ENCODE results near the gene OSCP1. TPM values are rescaled to one million over a fixed set of nuclear protein-coding genes. Genes with fewer than 3 reads are reported as not detected.
"Not testable (repeated sequence)": the region's sequence is repeated elsewhere in the genome, so short reads cannot be mapped to it uniquely, and the experiment has no call there.

Gene OSCP1, protein sequence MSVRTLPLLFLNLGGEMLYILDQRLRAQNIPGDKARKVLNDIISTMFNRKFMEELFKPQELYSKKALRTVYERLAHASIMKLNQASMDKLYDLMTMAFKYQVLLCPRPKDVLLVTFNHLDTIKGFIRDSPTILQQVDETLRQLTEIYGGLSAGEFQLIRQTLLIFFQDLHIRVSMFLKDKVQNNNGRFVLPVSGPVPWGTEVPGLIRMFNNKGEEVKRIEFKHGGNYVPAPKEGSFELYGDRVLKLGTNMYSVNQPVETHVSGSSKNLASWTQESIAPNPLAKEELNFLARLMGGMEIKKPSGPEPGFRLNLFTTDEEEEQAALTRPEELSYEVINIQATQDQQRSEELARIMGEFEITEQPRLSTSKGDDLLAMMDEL
- under 1 TPM in 1 of 2 donors, not detected in 1; 0.99 TPM for total RNA-seq
- 0.35 to 0.38 reads per million in 2 donors for total RNA-seq

DNA sequence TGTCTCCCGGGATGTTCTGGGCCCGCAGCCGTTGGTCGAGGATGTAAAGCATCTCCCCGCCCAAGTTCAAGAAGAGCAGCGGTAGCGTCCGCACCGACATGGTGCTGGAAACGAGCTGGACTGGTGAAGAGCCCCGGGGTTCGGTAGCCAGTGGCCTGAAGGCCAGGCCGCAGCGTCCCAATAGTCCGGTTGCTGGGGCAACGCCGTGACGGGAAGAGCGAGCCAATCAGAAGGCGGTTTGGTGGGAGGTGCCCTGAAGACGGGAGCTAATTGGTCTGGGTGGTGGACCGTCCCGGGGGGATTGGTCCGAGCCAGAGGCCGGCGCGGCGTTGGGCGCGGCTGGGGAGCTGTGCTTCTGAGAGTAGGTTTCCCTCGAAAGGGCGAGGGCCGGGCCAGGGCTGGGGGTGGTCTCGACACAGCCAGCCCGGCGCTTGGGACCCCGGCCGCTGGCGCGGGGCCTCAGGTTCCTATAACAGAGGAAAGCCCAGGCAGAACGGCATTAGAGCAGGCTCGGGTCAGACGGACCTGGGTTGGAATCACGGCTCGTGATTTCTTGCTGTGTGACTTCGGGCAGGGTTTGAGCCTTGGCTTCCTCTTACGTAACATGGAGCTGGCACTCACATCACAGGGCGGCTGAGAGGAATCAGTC lies at the start of gene OSCP1:
OSCP1 (minus strand) TSS at position 182 of the 649 bp plus-strand sequence; CDS start at position 100, 82 bp downstream.
- no peaks in the 10 kb centered on the region for H3K27me3 Mint-ChIP-seq
- ATAC-seq = peak; percentile 99

DNA sequence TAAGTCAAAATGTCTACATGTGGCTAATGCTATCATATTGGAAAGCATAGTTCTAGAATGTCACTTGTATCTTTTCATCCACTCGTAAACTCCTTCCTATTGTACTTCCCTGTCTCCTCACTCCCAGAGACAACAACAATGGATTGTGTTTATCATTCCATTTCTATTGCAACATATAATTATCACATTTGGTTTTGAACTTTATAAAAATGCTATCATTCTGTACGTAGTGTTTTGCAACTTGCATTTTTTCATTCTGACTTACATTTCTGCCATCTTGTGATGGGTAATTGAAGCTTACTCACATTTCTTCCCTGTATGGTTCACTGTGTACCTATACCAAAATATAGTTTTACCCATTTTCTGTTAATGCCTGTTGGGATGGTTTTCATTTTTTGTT lies 47.0 kb upstream of the OSCP1 start:
- H3K27ac Mint-ChIP-seq = no peak overlapping the region

More for the DNA sequence above, at the start of gene OSCP1:
- peak within 1 kb of the TSS; percentile 96 for H3K27ac Mint-ChIP-seq
- peak within 1 kb of the TSS; percentile 90 for H3K4me3 Mint-ChIP-seq
- H3K36me3 Mint-ChIP-seq (ENCODE audit: low read depth) = peaks cover 9% of the 10 kb centered on the region
- H3K9me3 ChIP-seq (ENCODE audit: control insufficient read depth, low read length, poor library complexity, severe bottlenecking) = no peaks in the 10 kb centered on the region
- H3K4me1 Mint-ChIP-seq = peaks cover 27% of the 10 kb centered on the region
- DNase-seq = peak; percentile 76 to 81 (median 78)

DNA sequence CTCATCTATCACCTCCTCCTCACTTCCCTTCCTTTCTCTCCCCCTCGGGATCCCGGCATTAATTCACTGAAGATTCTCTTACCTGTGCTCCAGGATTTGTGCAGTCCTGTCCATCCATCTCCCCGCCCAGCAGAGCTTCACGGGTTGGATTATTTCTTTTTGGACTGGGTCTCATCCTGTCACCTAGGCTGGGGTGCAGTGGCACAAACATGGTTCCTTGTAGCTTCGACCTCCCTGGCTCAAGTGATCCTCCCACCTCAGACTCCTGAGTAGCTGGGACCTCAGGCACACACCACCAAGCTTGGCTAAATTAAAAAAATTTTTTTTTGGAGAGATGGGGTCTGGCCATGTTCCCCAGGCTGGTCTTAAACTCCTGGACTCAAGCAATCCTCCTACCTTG lies 44.7 kb upstream of the OSCP1 start:
- no peaks in the 10 kb centered on the region for H3K9me3 ChIP-seq (ENCODE audit: control insufficient read depth, low read length, poor library complexity, severe bottlenecking)
- Mint-ChIP-seq H3K36me3 (ENCODE audit: low read depth) (peaks cover 2% of the 10 kb centered on the region), H3K27ac (no peak overlapping the region), H3K27me3 (peaks cover 25% of the 10 kb centered on the region), H3K4me3 (no peak overlapping the region), H3K4me1 (no peaks in the 10 kb centered on the region)
- ATAC-seq = no peak
- DNase-seq = no peak

More for the DNA sequence above, 47.0 kb upstream of the OSCP1 start:
- Mint-ChIP-seq H3K36me3 (ENCODE audit: low read depth) (peaks cover 2% of the 10 kb centered on the region), H3K4me3 (no peak overlapping the region), H3K27me3 (peaks cover 20% of the 10 kb centered on the region), H3K4me1 (no peaks in the 10 kb centered on the region)
- H3K9me3 ChIP-seq (ENCODE audit: control insufficient read depth, low read length, poor library complexity, severe bottlenecking) = no peaks in the 10 kb centered on the region
- ATAC-seq = no peak
- DNase-seq = no peak

DNA sequence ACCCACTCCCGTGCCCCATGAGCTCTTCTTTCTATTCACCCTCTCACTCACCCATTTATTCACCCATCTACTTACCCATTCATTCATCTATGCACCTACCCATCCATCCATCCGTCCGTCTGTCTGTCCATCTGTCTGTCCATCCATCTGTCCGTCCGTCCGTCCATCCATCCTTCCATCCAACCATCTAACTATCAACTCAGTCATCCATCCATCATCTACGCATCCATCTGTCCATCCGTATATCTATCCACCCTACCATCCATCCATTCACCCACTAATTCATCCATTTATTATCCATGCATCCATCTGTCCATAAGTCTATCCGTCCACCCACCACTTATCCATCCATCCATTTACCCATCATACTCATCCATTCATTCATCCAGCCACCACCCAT lies 43.3 kb upstream of the OSCP1 start:
- no peaks in the 10 kb centered on the region for H3K4me1 Mint-ChIP-seq
- no peak overlapping the region for H3K4me3 Mint-ChIP-seq
- H3K27me3 Mint-ChIP-seq = peaks cover 28% of the 10 kb centered on the region
- H3K36me3 Mint-ChIP-seq (ENCODE audit: low read depth) = peaks cover 2% of the 10 kb centered on the region
- no peaks in the 10 kb centered on the region for H3K9me3 ChIP-seq (ENCODE audit: control insufficient read depth, low read length, poor library complexity, severe bottlenecking)
- DNase-seq (no peak), ATAC-seq (no peak)
- H3K27ac Mint-ChIP-seq = no peak overlapping the region

DNA sequence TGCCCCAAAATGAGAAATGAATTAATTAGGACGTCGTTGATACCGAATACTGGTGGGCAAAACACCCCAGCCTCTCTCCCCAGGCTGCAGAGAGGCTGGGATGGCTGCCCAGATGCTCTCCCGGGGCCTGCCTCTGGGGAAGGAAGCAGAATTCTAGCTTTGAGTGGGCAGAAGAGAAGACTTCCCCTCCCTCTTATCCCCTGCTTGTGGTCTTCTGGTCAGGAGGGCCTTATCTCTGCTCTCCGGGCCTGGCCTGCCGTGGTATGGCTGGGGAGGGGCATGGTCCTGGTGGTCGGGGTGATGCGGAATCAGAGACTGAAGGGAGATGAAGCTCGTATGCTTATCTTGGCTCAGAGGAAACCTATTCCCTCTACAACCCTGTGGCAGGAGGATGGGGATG lies 42.2 kb upstream of the OSCP1 start:
- peaks cover 2% of the 10 kb centered on the region for H3K36me3 Mint-ChIP-seq (ENCODE audit: low read depth)
- DNase-seq = no peak
- H3K4me1 Mint-ChIP-seq = no peaks in the 10 kb centered on the region
- no peak overlapping the region for H3K27ac Mint-ChIP-seq
- no peak for ATAC-seq
- H3K4me3 Mint-ChIP-seq = no peak overlapping the region
- H3K9me3 ChIP-seq (ENCODE audit: control insufficient read depth, low read length, poor library complexity, severe bottlenecking) = no peaks in the 10 kb centered on the region
- H3K27me3 Mint-ChIP-seq = peaks cover 23% of the 10 kb centered on the region

DNA sequence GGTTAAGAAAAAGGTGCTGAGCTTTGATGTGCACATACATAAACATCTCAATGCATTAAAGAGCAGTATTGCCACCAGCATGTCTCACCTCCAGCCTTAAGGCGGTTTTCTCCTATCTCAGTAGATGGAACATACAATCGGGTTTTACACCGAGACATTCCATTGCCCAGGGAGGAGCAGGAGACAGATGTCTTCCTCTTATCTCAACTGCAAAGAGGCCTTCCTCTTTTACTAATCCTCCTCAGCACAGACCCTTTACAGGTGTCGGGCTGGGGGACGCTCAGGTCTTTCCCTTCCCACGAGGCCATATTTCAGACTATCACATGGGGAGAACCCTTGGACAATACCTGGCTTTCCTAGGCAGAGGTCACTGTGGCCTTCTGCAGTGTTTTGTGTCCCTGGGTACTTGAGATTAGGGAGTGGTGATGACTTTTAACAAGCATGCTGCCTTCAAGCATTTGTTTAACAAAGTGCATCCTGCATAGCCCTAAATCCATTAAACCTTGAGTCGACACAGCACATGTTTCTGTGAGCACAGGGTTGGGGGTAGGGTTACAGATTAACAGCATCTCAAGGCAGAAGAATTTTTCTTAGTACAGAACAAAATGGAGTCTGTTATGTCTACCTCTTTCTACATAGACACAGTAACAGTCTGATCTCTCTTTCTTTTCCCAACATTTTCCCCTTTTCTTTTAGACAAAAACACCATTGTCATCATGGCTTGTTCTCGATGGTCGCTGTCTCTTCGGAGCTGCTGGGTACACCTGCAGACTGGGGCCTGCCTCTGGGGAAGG lies 39.2 kb upstream of the OSCP1 start:
- not testable (repeated sequence) for H3K27ac Mint-ChIP-seq; H3K4me1 Mint-ChIP-seq; H3K4me3 Mint-ChIP-seq; DNase-seq; ATAC-seq; H3K36me3 Mint-ChIP-seq (ENCODE audit: low read depth); H3K9me3 ChIP-seq (ENCODE audit: control insufficient read depth, low read length, poor library complexity, severe bottlenecking)
- peaks cover 26% of the 10 kb centered on the region for H3K27me3 Mint-ChIP-seq

DNA sequence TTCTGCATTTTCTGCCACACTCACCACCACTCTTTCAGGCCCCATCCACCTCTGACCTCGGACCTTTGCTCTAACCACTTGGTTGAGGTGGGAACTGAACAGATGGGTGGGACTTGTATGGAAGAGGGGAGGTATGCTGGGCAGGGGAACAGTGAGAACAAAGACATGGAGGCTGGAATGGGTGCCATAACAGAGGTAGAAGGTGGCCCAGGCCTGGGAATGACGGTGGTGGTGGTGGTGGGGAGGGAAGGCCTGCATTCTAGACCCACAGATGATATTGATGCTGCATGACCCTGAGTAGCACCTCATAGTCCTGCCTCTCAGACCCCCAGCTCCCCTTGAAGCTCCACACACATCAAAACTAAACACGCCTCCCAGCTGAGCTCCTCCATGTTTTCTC lies 37.7 kb upstream of the OSCP1 start:
- peaks cover 23% of the 10 kb centered on the region for H3K27me3 Mint-ChIP-seq
- H3K4me1 Mint-ChIP-seq = no peaks in the 10 kb centered on the region
- H3K4me3 Mint-ChIP-seq = no peak overlapping the region
- H3K36me3 Mint-ChIP-seq (ENCODE audit: low read depth) = no peaks in the 10 kb centered on the region
- ATAC-seq (no peak), DNase-seq (no peak)
- H3K9me3 ChIP-seq (ENCODE audit: control insufficient read depth, low read length, poor library complexity, severe bottlenecking) = no peaks in the 10 kb centered on the region
- H3K27ac Mint-ChIP-seq = no peak overlapping the region

DNA sequence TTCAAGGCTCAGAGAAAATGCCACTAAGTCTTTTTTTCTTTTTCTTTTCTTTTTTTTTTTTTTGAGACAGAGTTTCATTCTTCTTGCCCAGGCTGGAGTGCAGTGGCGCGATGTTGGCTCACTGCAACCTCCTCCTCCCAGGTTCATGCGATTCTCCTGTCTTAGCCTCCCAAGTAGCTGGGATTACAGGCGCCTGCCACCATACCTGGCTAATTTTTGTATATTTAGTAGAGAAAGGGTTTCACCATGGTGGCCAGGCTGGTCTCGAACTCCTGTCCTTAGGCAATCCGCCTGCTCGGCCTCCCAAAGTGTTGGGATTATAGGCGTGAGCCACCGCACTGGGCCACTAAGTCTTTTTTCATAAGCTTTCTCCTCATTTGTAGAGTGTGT lies 37.1 kb upstream of the OSCP1 start:
- not testable (repeated sequence) for H3K4me3 Mint-ChIP-seq; DNase-seq; H3K4me1 Mint-ChIP-seq; H3K27ac Mint-ChIP-seq; H3K9me3 ChIP-seq (ENCODE audit: control insufficient read depth, low read length, poor library complexity, severe bottlenecking); H3K36me3 Mint-ChIP-seq (ENCODE audit: low read depth); ATAC-seq
- H3K27me3 Mint-ChIP-seq = peaks cover 21% of the 10 kb centered on the region

DNA sequence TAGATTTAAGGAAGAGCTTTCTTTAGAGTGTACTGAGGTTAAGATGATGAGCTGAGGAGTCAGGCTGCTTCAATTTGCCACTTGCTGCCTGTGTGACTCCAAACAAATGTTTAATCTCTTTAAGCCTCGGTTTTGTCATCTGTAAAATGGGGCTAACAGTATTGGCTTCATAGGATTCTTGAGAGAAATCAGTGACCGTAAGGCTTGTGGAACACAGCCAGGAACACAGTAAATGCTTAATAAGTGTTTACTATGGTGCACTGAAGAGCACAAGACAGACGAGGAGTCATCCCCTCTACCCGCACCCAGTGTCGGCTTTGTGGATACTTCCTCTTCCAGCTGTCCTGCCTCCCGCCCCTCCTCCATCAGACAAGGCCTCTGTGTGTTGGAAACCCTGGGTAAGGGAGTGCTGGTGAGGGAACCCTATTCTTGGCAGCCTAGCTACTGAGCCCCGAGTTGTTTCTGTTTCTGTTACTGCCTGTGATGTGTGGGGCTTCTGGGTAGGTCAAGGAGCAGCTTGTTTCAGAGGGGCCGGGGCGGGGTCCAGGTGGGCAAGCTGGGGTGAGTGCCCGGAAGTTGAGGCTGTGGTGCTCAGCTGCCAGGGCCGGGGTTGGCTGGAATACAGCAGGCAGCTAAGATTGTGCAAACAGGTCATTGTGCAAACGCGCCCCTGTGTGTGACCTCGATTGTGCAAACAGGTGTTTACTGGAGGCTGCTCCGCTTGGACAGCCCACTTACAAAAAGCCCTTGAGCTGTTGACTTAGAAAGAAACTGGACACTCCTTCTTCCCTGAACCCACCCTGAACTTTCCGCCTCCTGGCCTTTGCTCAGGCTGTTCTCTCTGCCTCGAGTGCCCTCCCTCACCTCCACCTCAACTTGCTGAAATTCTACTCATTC lies 36.4 kb upstream of the OSCP1 start:
- ATAC-seq = peak; percentile 44
- peaks cover 7% of the 10 kb centered on the region for H3K4me1 Mint-ChIP-seq

DNA sequence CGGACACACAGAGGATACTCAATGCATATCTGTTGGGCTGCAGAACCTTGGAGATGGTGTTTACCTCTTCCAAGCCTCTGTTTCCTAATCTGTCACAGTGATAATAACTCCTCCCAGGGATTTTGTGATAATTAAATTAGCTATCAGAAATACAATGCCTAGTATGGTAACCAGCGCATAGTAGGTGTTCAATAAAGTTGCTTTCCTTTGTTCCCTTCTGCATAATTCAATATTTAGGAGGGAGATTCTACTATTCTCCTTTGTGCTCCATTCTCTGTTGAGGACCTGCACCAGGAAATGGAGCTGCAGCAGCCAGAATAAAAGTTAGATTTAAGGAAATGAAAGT lies 35.8 kb upstream of the OSCP1 start:
- no peak for ATAC-seq
- Mint-ChIP-seq H3K4me1 (peaks cover 7% of the 10 kb centered on the region), H3K4me3 (no peak overlapping the region), H3K27ac (peak overlapping the region; percentile 62), H3K27me3 (peaks cover 23% of the 10 kb centered on the region), H3K36me3 (ENCODE audit: low read depth) (peaks cover 5% of the 10 kb centered on the region)
- no peak for DNase-seq
- no peaks in the 10 kb centered on the region for H3K9me3 ChIP-seq (ENCODE audit: control insufficient read depth, low read length, poor library complexity, severe bottlenecking)

More for the DNA sequence above, 36.4 kb upstream of the OSCP1 start:
- H3K27ac Mint-ChIP-seq = peak overlapping the region; percentile 62
- DNase-seq = no peak
- H3K36me3 Mint-ChIP-seq (ENCODE audit: low read depth) = peaks cover 5% of the 10 kb centered on the region
- no peaks in the 10 kb centered on the region for H3K9me3 ChIP-seq (ENCODE audit: control insufficient read depth, low read length, poor library complexity, severe bottlenecking)
- H3K4me3 Mint-ChIP-seq = no peak overlapping the region
- H3K27me3 Mint-ChIP-seq = peaks cover 22% of the 10 kb centered on the region

DNA sequence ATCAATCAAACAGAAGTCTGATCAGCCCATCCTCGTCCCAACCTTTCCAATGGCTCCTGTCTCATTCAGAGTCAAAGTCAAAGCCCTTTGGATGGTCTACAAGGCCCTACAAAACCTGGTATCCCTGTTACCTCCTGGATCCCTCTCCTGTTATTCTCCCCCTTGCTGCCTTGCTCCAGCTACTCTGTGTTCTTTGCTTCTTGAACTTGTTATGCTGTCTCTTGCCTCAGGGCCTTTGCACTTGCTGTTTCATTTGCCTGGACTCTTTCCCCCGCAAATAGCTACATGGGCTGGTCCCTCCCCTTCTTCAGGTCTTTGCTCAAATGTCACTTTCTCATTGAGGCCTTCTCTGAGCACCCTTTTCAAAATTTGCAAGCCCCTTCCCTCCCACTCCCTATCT lies 33.8 kb upstream of the OSCP1 start:
- peaks cover 27% of the 10 kb centered on the region for H3K27me3 Mint-ChIP-seq
- no peak overlapping the region for H3K27ac Mint-ChIP-seq
- H3K4me1 Mint-ChIP-seq = peaks cover 7% of the 10 kb centered on the region
- H3K4me3 Mint-ChIP-seq = no peak overlapping the region
- peaks cover 5% of the 10 kb centered on the region for H3K36me3 Mint-ChIP-seq (ENCODE audit: low read depth)
- DNase-seq = no peak
- ATAC-seq = no peak
- no peaks in the 10 kb centered on the region for H3K9me3 ChIP-seq (ENCODE audit: control insufficient read depth, low read length, poor library complexity, severe bottlenecking)

DNA sequence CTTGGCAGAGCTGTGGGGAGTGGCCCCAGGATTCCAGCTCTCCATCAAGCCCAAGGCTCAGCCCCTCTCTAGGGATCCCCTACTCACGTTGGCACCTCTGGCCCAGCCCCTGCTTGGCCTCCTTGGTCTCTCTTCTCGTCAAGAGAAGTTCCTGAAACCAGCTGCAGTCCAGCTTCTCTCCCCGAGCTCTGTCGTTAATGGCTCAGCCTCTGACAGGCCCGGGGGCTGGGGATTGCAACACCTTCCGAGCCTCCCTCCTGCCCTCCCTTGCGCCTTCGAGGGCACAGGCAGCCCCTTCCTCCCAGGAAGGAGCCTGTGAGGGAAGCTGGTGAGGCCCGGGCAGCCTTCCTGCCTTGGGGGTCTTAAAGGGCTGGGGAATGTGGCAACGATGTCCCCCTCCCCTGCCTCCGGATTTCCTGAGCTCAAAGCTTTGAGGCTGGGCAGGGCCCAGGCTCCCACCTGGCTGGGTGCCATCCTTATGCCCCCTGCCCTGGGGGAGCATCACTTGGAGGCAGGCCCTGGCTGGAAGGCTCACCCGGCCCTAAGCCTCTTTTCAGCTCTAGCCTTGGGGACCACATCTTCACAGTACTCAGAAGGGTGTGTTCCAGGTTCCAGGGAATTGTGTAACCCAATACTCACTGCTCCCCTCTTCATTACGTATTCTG lies 32.6 kb upstream of the OSCP1 start, which contains the start of gene CSF3R:
CSF3R (minus strand) TSS at position 190 of the 665 bp plus-strand sequence. CDS start 3,417 bp downstream, outside the sequence.
- H3K27me3 Mint-ChIP-seq = peaks cover 27% of the 10 kb centered on the region
- H3K4me1 Mint-ChIP-seq = peaks cover 7% of the 10 kb centered on the region
- peak within 1 kb of the TSS; percentile 11 for H3K27ac Mint-ChIP-seq
- no peak for DNase-seq
- H3K4me3 Mint-ChIP-seq = peak within 1 kb of the TSS; percentile 64
- no peaks in the 10 kb centered on the region for H3K9me3 ChIP-seq (ENCODE audit: control insufficient read depth, low read length, poor library complexity, severe bottlenecking)
- H3K36me3 Mint-ChIP-seq (ENCODE audit: low read depth) = peaks cover 5% of the 10 kb centered on the region
- no peak for ATAC-seq
